ENCODE data around the gene PLB1.

DNA sequence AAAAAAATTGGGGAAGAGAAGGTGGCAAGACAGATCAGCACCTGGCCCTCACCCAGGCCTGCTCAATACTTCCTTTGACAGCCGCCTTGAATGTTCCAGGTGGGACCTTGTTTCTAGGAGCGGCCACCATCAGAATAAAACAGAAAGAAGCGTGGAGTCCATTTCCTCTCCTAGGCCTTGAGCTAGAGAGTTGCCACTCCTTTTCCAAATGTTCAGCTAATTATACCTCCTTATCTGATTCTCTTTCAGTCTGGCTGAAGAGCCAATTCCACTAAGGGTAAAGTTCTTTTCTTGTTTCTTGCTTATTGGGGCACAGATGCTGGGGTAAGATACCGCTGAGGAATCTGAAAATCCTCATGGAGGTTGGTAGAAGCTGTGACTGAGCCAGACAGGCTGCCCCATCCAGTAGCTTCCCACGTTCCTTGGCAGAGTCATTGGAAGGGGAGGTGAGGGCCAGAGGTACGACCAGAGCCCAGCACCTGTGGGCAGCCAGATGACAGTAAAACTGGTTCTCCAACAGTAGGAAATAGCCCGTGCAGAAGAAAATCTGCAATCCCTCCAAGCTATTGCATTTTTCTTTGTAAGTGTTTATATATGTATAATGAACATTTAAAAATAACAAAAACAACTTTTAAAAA lies 51.5 kb downstream of the PLB1 start:
- TF ChIP-seq, protein P1, sequence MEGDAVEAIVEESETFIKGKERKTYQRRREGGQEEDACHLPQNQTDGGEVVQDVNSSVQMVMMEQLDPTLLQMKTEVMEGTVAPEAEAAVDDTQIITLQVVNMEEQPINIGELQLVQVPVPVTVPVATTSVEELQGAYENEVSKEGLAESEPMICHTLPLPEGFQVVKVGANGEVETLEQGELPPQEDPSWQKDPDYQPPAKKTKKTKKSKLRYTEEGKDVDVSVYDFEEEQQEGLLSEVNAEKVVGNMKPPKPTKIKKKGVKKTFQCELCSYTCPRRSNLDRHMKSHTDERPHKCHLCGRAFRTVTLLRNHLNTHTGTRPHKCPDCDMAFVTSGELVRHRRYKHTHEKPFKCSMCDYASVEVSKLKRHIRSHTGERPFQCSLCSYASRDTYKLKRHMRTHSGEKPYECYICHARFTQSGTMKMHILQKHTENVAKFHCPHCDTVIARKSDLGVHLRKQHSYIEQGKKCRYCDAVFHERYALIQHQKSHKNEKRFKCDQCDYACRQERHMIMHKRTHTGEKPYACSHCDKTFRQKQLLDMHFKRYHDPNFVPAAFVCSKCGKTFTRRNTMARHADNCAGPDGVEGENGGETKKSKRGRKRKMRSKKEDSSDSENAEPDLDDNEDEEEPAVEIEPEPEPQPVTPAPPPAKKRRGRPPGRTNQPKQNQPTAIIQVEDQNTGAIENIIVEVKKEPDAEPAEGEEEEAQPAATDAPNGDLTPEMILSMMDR (IDR thresholded peaks at IDR 0.05; ENCODE audit: poor library complexity): no peak
- no peak for TF ChIP-seq EZH2 (IDR thresholded peaks at IDR 0.05; ENCODE audit: borderline replicate concordance)
